ENCODE results near the gene CYRIA.

- TF ChIP-seq CTCF (IDR thresholded peaks at IDR 0.05) (no peak), POLR2A (IDR thresholded peaks at IDR 0.05) (no peak)
Measured at GRCh38 chr2:16625759-16626158, 39.9 kb downstream of the CYRIA start.

Measured in stomach (tissue), 4 donors.